Measurements from ENCODE around the gene TREM2.
"Not testable (repeated sequence)": the region's sequence is repeated elsewhere in the genome, so short reads cannot be mapped to it uniquely, and the experiment has no call there.

The TREM2 gene

GRCh38 chr6:41153992-41154625 is 8.8 kb downstream of the TREM2 start, which contains the start of gene TREML1:
Gene TREML1, minus strand, starts transcription at chr6:41154347. Its CDS starts 59 bp downstream, at chr6:41154288.
- no peak for DNase-seq

DNA sequence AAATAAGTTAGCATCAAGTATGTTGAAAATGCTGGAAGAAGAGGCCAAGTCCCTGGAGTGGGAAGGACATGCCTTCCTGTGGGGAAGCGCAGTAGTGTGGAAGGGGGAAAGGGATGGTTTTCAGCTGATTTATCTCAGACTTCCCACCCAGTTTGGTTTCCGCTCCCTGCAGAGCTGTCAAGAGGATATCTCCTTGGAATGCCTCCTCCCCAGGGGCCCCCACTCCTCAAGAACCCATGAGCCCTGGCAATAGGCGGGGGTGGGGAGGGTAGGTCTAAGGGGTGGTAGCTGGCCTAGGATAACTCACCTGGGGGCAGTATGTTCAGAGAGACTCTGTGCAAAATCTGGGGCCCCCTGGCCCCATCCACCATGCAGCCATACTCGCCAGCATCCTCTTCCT is 9.5 kb downstream of the TREM2 start:
- no peak for DNase-seq

DNA sequence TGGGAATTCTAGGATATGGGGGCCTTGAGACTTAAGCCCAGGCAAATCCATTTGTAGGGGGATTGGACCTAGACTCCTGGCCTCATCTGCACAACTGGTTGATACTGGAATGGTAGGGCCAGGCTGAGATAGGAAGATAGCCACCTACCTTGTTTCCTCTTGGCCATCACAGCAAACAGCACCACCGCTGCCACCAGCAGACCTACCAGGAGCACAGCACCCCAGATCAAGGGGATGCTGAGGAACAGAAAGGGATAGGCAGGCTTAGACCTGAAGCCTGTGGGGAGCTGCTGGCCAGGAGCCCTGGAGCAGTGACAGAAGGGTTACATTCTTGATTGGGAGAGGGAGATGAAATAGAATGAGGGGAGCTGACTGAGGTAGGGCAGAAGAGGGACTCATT is 12.2 kb downstream of the TREM2 start:
- no peak for DNase-seq

- DNase-seq, result no peak
These were observed 15.0 kb downstream of the TREM2 start for GRCh38 chr6:41147917-41148316.

DNA sequence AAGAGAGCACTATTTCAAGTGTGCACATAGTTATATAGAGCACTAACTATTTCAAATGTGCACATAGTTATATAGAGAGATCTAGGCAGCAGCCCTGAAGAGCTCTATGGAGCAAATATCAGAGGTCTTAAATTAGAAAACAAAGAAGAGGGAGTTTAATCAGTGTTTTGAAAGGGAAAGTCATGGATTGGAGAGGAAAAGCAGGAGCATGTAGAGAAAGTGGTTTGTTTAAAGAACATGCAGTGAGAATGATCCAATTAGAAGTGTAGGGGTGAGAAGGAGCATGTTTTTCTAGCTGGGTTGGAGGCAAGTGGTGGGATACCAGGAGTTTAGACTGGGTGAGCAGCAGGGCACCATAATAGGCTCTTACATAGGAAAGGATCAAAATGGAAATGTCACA is 26.0 kb downstream of the TREM2 start:
- no peak for DNase-seq

GRCh38 chr6:41135062-41135832 is 27.7 kb downstream of the TREM2 start:
- DNase-seq, result no peak

GRCh38 chr6:41132254-41132653 is 30.7 kb downstream of the TREM2 start:
- DNase-seq, result no peak

- no peak for DNase-seq
These were observed 37.6 kb downstream of the TREM2 start for GRCh38 chr6:41125282-41125681.

GRCh38 chr6:41122918-41123317 is 40.0 kb downstream of the TREM2 start:
- no peak for DNase-seq

- no peak for DNase-seq
These were observed 40.5 kb downstream of the TREM2 start for GRCh38 chr6:41122373-41122772.

GRCh38 chr6:41120058-41120457 is 42.9 kb downstream of the TREM2 start:
- DNase-seq, result no peak

DNA sequence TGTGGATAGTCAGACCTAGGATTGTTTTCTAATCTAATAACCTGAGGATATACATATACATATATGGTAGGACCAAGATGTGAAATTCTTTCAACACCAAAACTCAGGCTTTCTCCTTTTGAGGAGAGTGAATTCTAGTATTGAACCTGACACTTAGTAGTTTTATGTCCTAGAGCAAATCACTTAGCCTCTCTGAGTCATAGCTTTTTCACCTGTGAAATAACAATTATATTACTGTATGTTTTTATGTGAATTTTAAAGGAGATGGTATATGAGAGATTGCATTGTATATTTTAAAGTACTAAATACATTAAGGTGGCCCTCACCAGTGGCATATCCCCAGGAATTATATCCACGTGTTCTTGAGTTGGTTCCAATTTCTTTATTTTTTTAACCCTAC is 43.4 kb downstream of the TREM2 start:
- no peak for DNase-seq

DNA sequence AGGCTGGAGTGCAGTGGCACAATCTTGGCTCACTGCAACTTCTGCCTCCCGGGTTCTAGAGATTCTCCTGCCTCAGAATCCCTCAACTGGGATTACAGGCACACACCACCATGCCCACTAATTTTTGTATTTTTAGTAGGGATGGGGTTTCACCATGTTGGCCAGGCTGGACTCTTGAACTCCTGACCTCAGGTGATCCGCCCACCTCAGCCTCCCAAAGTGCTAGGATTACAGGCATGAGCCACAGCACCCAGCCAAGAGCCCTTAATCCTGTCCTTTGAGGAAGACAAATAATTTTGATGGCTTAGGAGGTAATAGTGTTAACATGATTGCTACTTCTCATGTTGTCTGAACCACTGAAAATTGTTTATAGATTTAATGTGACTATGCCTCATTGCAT is 47.9 kb downstream of the TREM2 start:
- DNase-seq, result not testable (repeated sequence)

- no peak for DNase-seq
These were observed 51.9 kb downstream of the TREM2 start for GRCh38 chr6:41111017-41111416.
